CD14-positive monocyte (primary cell): Measurements from ENCODE around the gene FXYD5. TPM values are rescaled to one million over a fixed set of nuclear protein-coding genes. Genes with fewer than 3 reads are reported as not detected.
A peak's percentile ranks its signal among the peaks of the same experiment; 100 is the strongest.

ENCODE experiments used
- DNase-seq, 3 donors: peaks; one replicate each; pipeline ENCODE4 v3.0.0-alpha.2; 2011 to 2022
- H2AFZ ChIP-seq: 2 replicates; pipeline ENCODE4 v1.6.0; 2012; ENCODE audit warnings: mild to moderate bottlenecking, low read depth, low read length, inconsistent platforms; ENCODE audit not compliant: insufficient read depth, poor library complexity, severe bottlenecking
- H3K27ac ChIP-seq, 2 donors: 1 replicate in 1 of 2; 2 replicates in 1 of 2; pipeline ENCODE4 v1.5.1; 2012 to 2013; ENCODE audit warnings: low read length in 2 of 2, control low read depth in 1 of 2, inconsistent platforms in 1 of 2, low read depth in 1 of 2, mild to moderate bottlenecking in 1 of 2
- H3K27me3 ChIP-seq, 2 donors: one replicate each; pipeline versions ENCODE4 v1.6.0 to v1.6.1; 2011 to 2013; ENCODE audit warnings: low read length in 2 of 2; ENCODE audit not compliant: control insufficient read depth in 2 of 2, insufficient read depth in 2 of 2
- H3K36me3 ChIP-seq, 2 donors: replicated peaks in 1 of 2; 1 replicate in 1 of 2; 2 replicates in 1 of 2; pipeline versions ENCODE4 v1.5.1 to v1.6.1; 2012 to 2013; ENCODE audit warnings: low read length in 2 of 2, control low read depth in 1 of 2, inconsistent platforms in 1 of 2, mild to moderate bottlenecking in 1 of 2; ENCODE audit not compliant: insufficient read depth in 2 of 2, control insufficient read depth in 1 of 2
- H3K4me1 ChIP-seq, 2 donors: 1 replicate in 1 of 2; 2 replicates in 1 of 2; pipeline versions ENCODE4 v1.5.1 to v1.6.1; 2012 to 2013; ENCODE audit warnings: low read length in 2 of 2, control low read depth in 1 of 2, inconsistent platforms in 1 of 2, mild to moderate bottlenecking in 1 of 2, moderate library complexity in 1 of 2; ENCODE audit not compliant: insufficient read depth in 2 of 2, control insufficient read depth in 1 of 2
- H3K4me2 ChIP-seq: replicated peaks from 2 replicates; pipeline ENCODE3; 2012; ENCODE audit warnings: low read length, moderate library complexity, mild to moderate bottlenecking; ENCODE audit not compliant: poor library complexity, severe bottlenecking; ENCODE audit errors: extremely low read depth
- H3K4me3 ChIP-seq, 3 experiments: fragments of 200-600 bp in 1 of 3; sonication (generic) in 1 of 3; replicated peaks in 1 of 3; 1 replicate in 2 of 3; 2 replicates in 1 of 3; pipeline ENCODE4 v1.5.1; 2011 to 2013; ENCODE audit warnings: low read length in 3 of 3, mild to moderate bottlenecking in 3 of 3, control low read depth in 2 of 3, low read depth in 2 of 3, inconsistent platforms in 1 of 3, moderate library complexity in 1 of 3
- H3K79me2 ChIP-seq: 2 replicates; pipeline ENCODE4 v1.6.0; 2012; ENCODE audit warnings: mild to moderate bottlenecking, control low read depth, inconsistent platforms, low read length, moderate library complexity; ENCODE audit not compliant: insufficient read depth
- H3K9ac ChIP-seq: 2 replicates; pipeline ENCODE4 v1.6.0; 2017; ENCODE audit warnings: low read length, mild to moderate bottlenecking; ENCODE audit not compliant: insufficient read depth, poor library complexity, severe bottlenecking
- H3K9me3 ChIP-seq, 2 donors: replicated peaks in 1 of 2; 1 replicate in 1 of 2; 2 replicates in 1 of 2; pipeline versions ENCODE4 v1.5.1 to v1.6.1; 2012 to 2013; ENCODE audit warnings: low read length in 2 of 2, control low read depth in 1 of 2; ENCODE audit not compliant: control insufficient read depth in 1 of 2, insufficient read depth in 1 of 2
- H4K20me1 ChIP-seq: 2 replicates; pipeline ENCODE4 v1.6.0; 2012; ENCODE audit warnings: mild to moderate bottlenecking, low read length, control low read depth, moderate library complexity; ENCODE audit not compliant: insufficient read depth
- H3K27ac Mint-ChIP-seq, 7 donors: one replicate each; pipeline ENCODE4 v1.8.0; 2020; ENCODE audit warnings: mild to moderate bottlenecking in 7 of 7, mixed read lengths in 7 of 7, moderate library complexity in 6 of 7, inconsistent platforms in 2 of 7
- H3K27me3 Mint-ChIP-seq, 3 donors: one replicate each; pipeline ENCODE4 v1.8.0; 2021 to 2022; ENCODE audit warnings: low read depth in 3 of 3, mild to moderate bottlenecking in 3 of 3, mixed read lengths in 3 of 3, moderate library complexity in 3 of 3, inconsistent platforms in 1 of 3
- H3K36me3 Mint-ChIP-seq, 2 donors: one replicate each; pipeline ENCODE4 v1.8.0; 2020; ENCODE audit warnings: mixed read lengths in 2 of 2, inconsistent platforms in 1 of 2, mild to moderate bottlenecking in 1 of 2
- H3K4me1 Mint-ChIP-seq: one replicate; pipeline ENCODE4 v1.8.0; 2020; ENCODE audit warnings: mild to moderate bottlenecking, mixed read lengths
- H3K4me3 Mint-ChIP-seq, 2 donors: one replicate each; pipeline ENCODE4 v1.8.0; 2020; ENCODE audit warnings: mild to moderate bottlenecking in 2 of 2, mixed read lengths in 2 of 2, moderate library complexity in 1 of 2
- H3K9me3 Mint-ChIP-seq, 7 donors: one replicate each; pipeline ENCODE4 v1.8.0; 2020 to 2022; ENCODE audit warnings: mixed read lengths in 7 of 7, mild to moderate bottlenecking in 6 of 7, moderate library complexity in 6 of 7, inconsistent platforms in 2 of 7
- WGBS: methylation state at CpG from one replicate; pipeline ENCODE4 v1.1.5; 2013; ENCODE audit warnings: missing lambda C conversion rate; ENCODE audit not compliant: insufficient coverage; 5-methylcytosine and 5-hydroxymethylcytosine counted together
- intact Hi-C, 2 donors: fragments of 100-400 bp; cut with micrococcal nuclease; formaldehyde crosslinking; loops; one replicate each; pipeline versions ENCODE4 v1.15.0 to v1.15.1; 2023
- polyA plus RNA-seq, 3 donors: library from polyadenylated mRNA; depleted of rRNA in 1 of 3; unstranded in 2 of 3; stranded (reverse) in 1 of 3; fragments of 300-500 nt in 2 of 3; fragments of >200 nt in 1 of 3; fragmentation: Illumina TruSeq in 2 of 3; gene quantifications; 1 replicate in 2 of 3; 2 replicates in 1 of 3; pipeline ENCODE4 v1.2.3, GENCODE V29; 2012 to 2021
- TF ChIP-seq, protein P1 (sequence below): fragments of 200-600 bp; IDR thresholded peaks from one replicate; pipeline ENCODE4 v1.8.0; 2022; ENCODE audit warnings: antibody characterized with exemption, mild to moderate bottlenecking

The FXYD5 gene
- polyA plus RNA-seq, 3 donors, result 204 to 673 (median 312) TPM

DNA sequence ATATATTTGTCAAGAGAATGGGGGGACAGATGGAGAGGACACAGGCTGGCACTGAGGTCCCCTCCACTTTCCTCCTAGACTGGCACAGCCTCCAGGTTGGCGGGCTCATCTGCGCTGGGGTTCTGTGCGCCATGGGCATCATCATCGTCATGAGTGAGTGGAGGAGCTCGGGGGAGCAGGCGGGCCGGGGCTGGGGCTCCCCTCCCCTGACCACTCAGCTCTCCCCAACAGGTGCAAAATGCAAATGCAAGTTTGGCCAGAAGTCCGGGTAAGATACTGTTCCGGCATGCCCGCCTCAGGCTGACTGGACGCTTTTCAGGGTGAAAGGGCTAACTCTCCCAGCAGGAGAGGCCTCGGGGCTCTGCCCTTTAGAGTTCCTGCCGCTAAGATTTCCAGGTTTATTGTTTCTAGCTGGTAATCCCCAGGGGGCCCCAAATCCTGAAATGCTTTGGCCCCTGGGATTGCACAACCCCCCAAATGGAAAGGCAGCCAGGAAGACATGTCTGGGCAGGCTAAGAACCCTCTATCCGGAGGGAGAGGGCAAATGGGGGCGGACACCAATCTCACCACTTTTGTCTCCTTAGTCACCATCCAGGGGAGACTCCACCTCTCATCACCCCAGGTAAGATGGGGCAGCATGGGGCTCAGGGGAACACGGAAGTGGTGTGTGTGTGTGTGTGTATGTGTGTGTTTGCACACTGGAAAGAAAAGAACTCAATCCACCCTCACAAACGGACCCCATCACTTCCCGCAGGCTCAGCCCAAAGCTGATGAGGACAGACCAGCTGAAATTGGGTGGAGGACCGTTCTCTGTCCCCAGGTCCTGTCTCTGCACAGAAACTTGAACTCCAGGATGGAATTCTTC, 31.6 kb upstream of the FXYD5 start:
- no peak overlapping the region for H3K27ac ChIP-seq
- H3K27me3 ChIP-seq, result no peaks in the 10 kb centered on the region
- H3K9ac ChIP-seq, result no peak overlapping the region
- Mint-ChIP-seq H3K27me3 (peaks cover 5 to 22% (median 9%) of the 10 kb centered on the region in 3 donors), H3K9me3 (peaks cover 0 to 2% (median 0%) of the 10 kb centered on the region in 7 donors), H3K27ac (peak overlapping the region in 1 of 7 donors; percentile 10), H3K4me1 (peaks cover 42% of the 10 kb centered on the region), H3K36me3 (no peaks in the 10 kb centered on the region), H3K4me3 (no peak overlapping the region)
- H3K79me2 ChIP-seq, result no peaks in the 10 kb centered on the region
- no peaks in the 10 kb centered on the region for H4K20me1 ChIP-seq
- no peaks in the 10 kb centered on the region for H3K9me3 ChIP-seq
- H3K36me3 ChIP-seq, result no peaks in the 10 kb centered on the region
- H3K4me1 ChIP-seq, result peaks cover 32 to 40% of the 10 kb centered on the region in 2 donors
- no peak overlapping the region for H2AFZ ChIP-seq
- 96% methylated on average over 8 of the region's 19 CpGs for WGBS
- H3K4me3 ChIP-seq, result no peak overlapping the region
- intact Hi-C loops, result no loop called here
- no peak overlapping the region for H3K4me2 ChIP-seq
- no peak for DNase-seq
- TF ChIP-seq, protein P1, sequence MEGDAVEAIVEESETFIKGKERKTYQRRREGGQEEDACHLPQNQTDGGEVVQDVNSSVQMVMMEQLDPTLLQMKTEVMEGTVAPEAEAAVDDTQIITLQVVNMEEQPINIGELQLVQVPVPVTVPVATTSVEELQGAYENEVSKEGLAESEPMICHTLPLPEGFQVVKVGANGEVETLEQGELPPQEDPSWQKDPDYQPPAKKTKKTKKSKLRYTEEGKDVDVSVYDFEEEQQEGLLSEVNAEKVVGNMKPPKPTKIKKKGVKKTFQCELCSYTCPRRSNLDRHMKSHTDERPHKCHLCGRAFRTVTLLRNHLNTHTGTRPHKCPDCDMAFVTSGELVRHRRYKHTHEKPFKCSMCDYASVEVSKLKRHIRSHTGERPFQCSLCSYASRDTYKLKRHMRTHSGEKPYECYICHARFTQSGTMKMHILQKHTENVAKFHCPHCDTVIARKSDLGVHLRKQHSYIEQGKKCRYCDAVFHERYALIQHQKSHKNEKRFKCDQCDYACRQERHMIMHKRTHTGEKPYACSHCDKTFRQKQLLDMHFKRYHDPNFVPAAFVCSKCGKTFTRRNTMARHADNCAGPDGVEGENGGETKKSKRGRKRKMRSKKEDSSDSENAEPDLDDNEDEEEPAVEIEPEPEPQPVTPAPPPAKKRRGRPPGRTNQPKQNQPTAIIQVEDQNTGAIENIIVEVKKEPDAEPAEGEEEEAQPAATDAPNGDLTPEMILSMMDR, result no peak

DNA sequence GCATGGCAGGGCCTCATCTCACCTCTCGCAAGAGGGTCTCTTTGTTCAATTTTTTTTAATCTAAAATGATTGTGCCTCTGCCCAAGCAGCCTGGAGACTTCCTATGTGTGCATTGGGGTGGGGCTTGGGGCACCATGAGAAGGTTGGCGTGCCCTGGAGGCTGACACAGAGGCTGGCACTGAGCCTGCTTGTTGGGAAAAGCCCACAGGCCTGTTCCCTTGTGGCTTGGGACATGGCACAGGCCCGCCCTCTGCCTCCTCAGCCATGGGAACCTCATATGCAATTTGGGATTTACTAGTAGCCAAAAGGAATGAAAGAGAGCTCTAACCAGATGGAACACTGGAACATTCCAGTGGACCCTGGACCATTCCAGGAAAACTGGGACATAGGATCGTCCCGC, 31.0 kb upstream of the FXYD5 start:
- Histone ChIP-seq H3K79me2 (no peaks in the 10 kb centered on the region), H3K9me3 (no peaks in the 10 kb centered on the region), H3K4me1 (peaks cover 32 to 40% of the 10 kb centered on the region in 2 donors), H3K4me3 (no peak overlapping the region), H3K27ac (no peak overlapping the region), H3K9ac (no peak overlapping the region), H2AFZ (peak overlapping the region; percentile 94), H4K20me1 (no peaks in the 10 kb centered on the region), H3K4me2 (no peak overlapping the region), H3K27me3 (no peaks in the 10 kb centered on the region), H3K36me3 (no peaks in the 10 kb centered on the region)
- Mint-ChIP-seq H3K27ac (peak overlapping the region in 2 of 7 donors; percentile 17 to 45), H3K36me3 (no peaks in the 10 kb centered on the region), H3K4me3 (no peak overlapping the region), H3K9me3 (peaks cover 0 to 2% (median 0%) of the 10 kb centered on the region in 7 donors), H3K27me3 (peaks cover 3 to 15% (median 3%) of the 10 kb centered on the region in 3 donors), H3K4me1 (peaks cover 41% of the 10 kb centered on the region)
- 70% methylated on average over 2 of the region's 5 CpGs for WGBS
- intact Hi-C loops, result no loop called here
- TF ChIP-seq, protein P1, result no peak
- no peak for DNase-seq
